Smooth muscle cell (in vitro differentiated cells): ENCODE measurements around the gene ZFYVE28. TPM values are rescaled to one million over a fixed set of nuclear protein-coding genes. Genes with fewer than 3 reads are reported as not detected.

Source experiments
- DNase-seq: peaks from one replicate; lab custom pipeline; 2025; ENCODE audit not compliant: unreplicated experiment; lab: John Stamatoyannopoulos, UW
- H2AFZ ChIP-seq: fragments of 200-600 bp; sonication (generic); 2 replicates; pipeline ENCODE4 v1.6.0; 2016; ENCODE audit warnings: antibody characterized with exemption, low read depth, mild to moderate bottlenecking
- H3F3A ChIP-seq: fragments of 200-600 bp; sonication (generic); 2 replicates; pipeline ENCODE4 v1.6.0; 2017; ENCODE audit warnings: antibody characterized with exemption, low read depth
- H3K27ac ChIP-seq: fragments of 200-600 bp; sonication (generic); 2 replicates; pipeline ENCODE4 v1.5.1; 2016; ENCODE audit warnings: low read depth, mild to moderate bottlenecking
- H3K27me3 ChIP-seq: fragments of 200-600 bp; sonication (generic); 2 replicates; pipeline ENCODE4 v1.6.1; 2016; ENCODE audit warnings: low read depth, mild to moderate bottlenecking
- H3K36me3 ChIP-seq: fragments of 200-600 bp; sonication (generic); 2 replicates; pipeline ENCODE4 v1.5.1; 2016; ENCODE audit warnings: low read depth
- H3K4me1 ChIP-seq: fragments of 200-600 bp; sonication (generic); 2 replicates; pipeline ENCODE4 v1.5.1; 2016; ENCODE audit warnings: low read depth
- H3K4me2 ChIP-seq: fragments of 200-600 bp; sonication (generic); 2 replicates; pipeline ENCODE4 v1.6.0; 2016; ENCODE audit warnings: mild to moderate bottlenecking
- H3K4me3 ChIP-seq: fragments of 200-600 bp; sonication (generic); 2 replicates; pipeline ENCODE4 v1.5.1; 2016; ENCODE audit warnings: mild to moderate bottlenecking
- H3K79me2 ChIP-seq: fragments of 200-600 bp; sonication (generic); 2 replicates; pipeline ENCODE4 v1.6.0; 2016; ENCODE audit warnings: low read depth, mild to moderate bottlenecking
- H3K9ac ChIP-seq: fragments of 200-600 bp; sonication (generic); 2 replicates; pipeline ENCODE4 v1.6.0; 2016; ENCODE audit warnings: low read depth
- H3K9me3 ChIP-seq: fragments of 200-600 bp; sonication (generic); replicated peaks from 2 replicates; pipeline ENCODE4 v1.5.1; 2016; ENCODE audit warnings: low read depth
- H4K20me1 ChIP-seq: fragments of 200-600 bp; sonication (generic); 2 replicates; pipeline ENCODE4 v1.6.0; 2016; ENCODE audit warnings: low read depth
- CTCF ChIP-seq: fragments of 200-600 bp; sonication (generic); IDR thresholded peaks from 2 replicates; pipeline ENCODE4 v1.5.1; 2017; ENCODE audit warnings: borderline replicate concordance, mild to moderate bottlenecking, antibody characterized with exemption; ENCODE audit not compliant: insufficient read depth, poor library complexity, severe bottlenecking
- WGBS: methylation state at CpG from one replicate; pipeline ENCODE4 v1.1.7; 2016; ENCODE audit warnings: low lambda C conversion rate; 5-methylcytosine and 5-hydroxymethylcytosine counted together
- polyA plus RNA-seq: library from polyadenylated mRNA; unstranded; fragments of >200 nt; fragmentation: Nextera tagmentation; extraction: Ambion mirVana; gene quantifications from 2 replicates; pipeline ENCODE4 v1.2.1, GENCODE V29; 2016
- total RNA-seq: library from RNA; depleted of rRNA; stranded (reverse); fragments of >200 nt; gene quantifications from 2 replicates; pipeline ENCODE4 v1.2.3, GENCODE V29; 2014

ZFYVE28 gene
- total and polyA plus RNA-seq, 2 experiments from 2014 or later, result 0.22 TPM; not detected in 1

GRCh38 chr4:2256781-2257191 is 161.7 kb downstream of the ZFYVE28 start:
- no peaks in the 10 kb centered on the region for H3F3A ChIP-seq
- no peaks in the 10 kb centered on the region for H3K36me3 ChIP-seq
- peaks cover 8% of the 10 kb centered on the region for H3K4me1 ChIP-seq
- 93% methylated on average over 12 of the region's 12 CpGs for WGBS
- no peak for DNase-seq
- no peak overlapping the region for H2AFZ ChIP-seq
- no peak overlapping the region for H3K4me2 ChIP-seq
- no peaks in the 10 kb centered on the region for H3K27me3 ChIP-seq
- no peak overlapping the region for H3K9ac ChIP-seq
- peaks cover 54% of the 10 kb centered on the region for H3K79me2 ChIP-seq
- H3K4me3 ChIP-seq, result no peak overlapping the region
- no peak for TF ChIP-seq CTCF
- no peaks in the 10 kb centered on the region for H3K9me3 ChIP-seq
- no peak overlapping the region for H3K27ac ChIP-seq
- H4K20me1 ChIP-seq, result peaks cover 94% of the 10 kb centered on the region

GRCh38 chr4:2256156-2256731 is 162.2 kb downstream of the ZFYVE28 start:
- H3K4me3 ChIP-seq, result no peak overlapping the region
- H3K36me3 ChIP-seq, result no peaks in the 10 kb centered on the region
- DNase-seq, result no peak
- no peak overlapping the region for H3K27ac ChIP-seq
- peaks cover 8% of the 10 kb centered on the region for H3K4me1 ChIP-seq
- peaks cover 53% of the 10 kb centered on the region for H3K79me2 ChIP-seq
- H3F3A ChIP-seq, result no peaks in the 10 kb centered on the region
- peaks cover 100% of the 10 kb centered on the region for H4K20me1 ChIP-seq
- H3K9ac ChIP-seq, result no peak overlapping the region
- H2AFZ ChIP-seq, result no peak overlapping the region
- H3K27me3 ChIP-seq, result no peaks in the 10 kb centered on the region
- H3K4me2 ChIP-seq, result no peak overlapping the region
- no peaks in the 10 kb centered on the region for H3K9me3 ChIP-seq
- 92% methylated on average over 8 of the region's 8 CpGs for WGBS
- TF ChIP-seq CTCF, result no peak

DNA sequence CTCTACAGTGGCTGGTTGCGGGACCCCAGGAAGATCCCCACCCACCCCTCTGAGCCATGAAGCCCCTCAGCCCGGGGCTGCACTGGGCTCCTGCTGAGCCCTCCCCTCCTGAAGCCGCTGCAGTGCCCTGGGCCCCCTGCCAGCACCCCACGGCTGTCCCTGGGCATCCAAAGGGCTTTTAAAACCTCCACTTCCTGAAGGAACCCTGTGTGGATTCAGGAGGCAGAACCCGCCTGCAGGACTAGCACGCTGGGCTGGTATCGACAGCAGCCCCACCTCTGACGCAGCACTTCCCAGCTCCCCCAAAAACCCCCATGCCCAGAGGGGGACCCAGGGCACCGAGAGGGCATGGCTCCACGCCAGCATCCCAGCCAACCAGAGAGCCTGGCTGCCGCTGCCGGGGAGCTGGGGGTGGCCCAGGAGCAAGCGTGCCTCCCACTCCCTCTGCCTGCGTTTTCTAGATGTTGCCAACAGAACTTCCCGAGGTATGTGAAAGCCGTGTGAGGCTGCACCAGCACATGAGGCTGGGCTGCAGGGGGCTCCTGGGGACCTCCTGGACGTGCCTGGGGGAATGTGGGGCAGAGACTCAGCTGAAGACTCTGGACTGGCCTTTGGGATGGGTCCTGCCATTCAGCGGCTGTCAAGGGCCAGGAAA is 162.8 kb downstream of the ZFYVE28 start:
- Histone ChIP-seq H3F3A (no peaks in the 10 kb centered on the region), H3K4me2 (no peak overlapping the region), H3K9ac (no peak overlapping the region), H3K9me3 (no peaks in the 10 kb centered on the region), H3K27ac (no peak overlapping the region), H4K20me1 (peaks cover 100% of the 10 kb centered on the region), H2AFZ (no peak overlapping the region), H3K4me1 (peaks cover 8% of the 10 kb centered on the region), H3K79me2 (peaks cover 47% of the 10 kb centered on the region), H3K4me3 (no peak overlapping the region), H3K27me3 (no peaks in the 10 kb centered on the region), H3K36me3 (no peaks in the 10 kb centered on the region)
- 92% methylated on average over 18 of the region's 18 CpGs for WGBS
- no peak for TF ChIP-seq CTCF
- DNase-seq, result no peak
